HG03039 (cell line): ENCODE results near the gene AQP2.

Experiments used
- ATAC-seq: cut with Tn5 transposase; IDR thresholded peaks from one replicate; pipeline ENCODE4 v1.9.1; 2021; ENCODE audit warnings: mild to moderate bottlenecking, moderate library complexity; ENCODE audit not compliant: unreplicated experiment

AQP2 gene

GRCh38 chr12:49950273-49951251 lies at the start of gene AQP2:
AQP2 (plus strand) TSS chr12:49950737; CDS start chr12:49950831, 94 bp downstream.
- ATAC-seq, result no peak

GRCh38 chr12:49901026-49901425 lies 49.5 kb upstream of the AQP2 start:
- no peak for ATAC-seq

GRCh38 chr12:49901986-49902385 lies 48.6 kb upstream of the AQP2 start:
- ATAC-seq, result no peak

- ATAC-seq, result no peak
Measured at GRCh38 chr12:49902399-49903350, 47.9 kb upstream of the AQP2 start.

- no peak for ATAC-seq
Measured at GRCh38 chr12:49903351-49903699, 47.2 kb upstream of the AQP2 start.

GRCh38 chr12:49903700-49904423 lies 46.7 kb upstream of the AQP2 start, which contains the start of gene FAIM2:
FAIM2 (minus strand) TSS chr12:49903900; CDS start chr12:49903792, 108 bp downstream.
- no peak for ATAC-seq

- ATAC-seq, result no peak
Measured at GRCh38 chr12:49904601-49905000, 45.9 kb upstream of the AQP2 start.

- no peak for ATAC-seq
Measured at GRCh38 chr12:49905718-49906314, 44.7 kb upstream of the AQP2 start.

GRCh38 chr12:49907352-49907751 lies 43.2 kb upstream of the AQP2 start:
- no peak for ATAC-seq

GRCh38 chr12:49909356-49909755 lies 41.2 kb upstream of the AQP2 start:
- no peak for ATAC-seq

- ATAC-seq, result no peak
Measured at GRCh38 chr12:49909826-49910225, 40.7 kb upstream of the AQP2 start.

- ATAC-seq, result no peak
Measured at GRCh38 chr12:49910331-49911212, 40.0 kb upstream of the AQP2 start.

- no peak for ATAC-seq
Measured at GRCh38 chr12:49911213-49911605, 39.3 kb upstream of the AQP2 start.

GRCh38 chr12:49912345-49913255 lies 37.9 kb upstream of the AQP2 start:
- ATAC-seq, result no peak

GRCh38 chr12:49916129-49916919 lies 34.2 kb upstream of the AQP2 start:
- no peak for ATAC-seq

GRCh38 chr12:49917166-49917787 lies 33.3 kb upstream of the AQP2 start:
- ATAC-seq, result no peak

- ATAC-seq, result no peak
Measured at GRCh38 chr12:49917788-49918173, 32.8 kb upstream of the AQP2 start.
